ENCODE data around the gene LRRC74B.
"Not testable (repeated sequence)": the region's sequence is repeated elsewhere in the genome, so short reads cannot be mapped to it uniquely, and the experiment has no call there.

LRRC74B gene, protein sequence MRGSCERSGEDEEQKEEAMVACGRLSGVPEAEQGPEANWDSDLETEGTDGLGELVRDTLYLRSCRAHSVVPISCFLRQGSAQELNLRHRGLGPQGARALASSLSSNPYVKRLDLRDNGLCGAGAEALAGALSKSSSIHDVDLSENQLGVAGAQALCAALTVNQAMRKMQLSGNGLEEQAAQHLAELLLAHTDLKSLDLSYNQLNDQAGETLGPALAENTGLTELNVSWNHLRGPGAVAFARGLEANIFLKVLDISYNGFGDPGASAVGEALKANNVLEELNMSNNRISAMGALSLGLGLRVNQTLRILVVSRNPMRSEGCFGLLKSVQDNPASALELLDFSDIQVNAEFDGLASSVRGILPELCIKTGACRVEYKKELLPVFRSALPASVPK

DNA sequence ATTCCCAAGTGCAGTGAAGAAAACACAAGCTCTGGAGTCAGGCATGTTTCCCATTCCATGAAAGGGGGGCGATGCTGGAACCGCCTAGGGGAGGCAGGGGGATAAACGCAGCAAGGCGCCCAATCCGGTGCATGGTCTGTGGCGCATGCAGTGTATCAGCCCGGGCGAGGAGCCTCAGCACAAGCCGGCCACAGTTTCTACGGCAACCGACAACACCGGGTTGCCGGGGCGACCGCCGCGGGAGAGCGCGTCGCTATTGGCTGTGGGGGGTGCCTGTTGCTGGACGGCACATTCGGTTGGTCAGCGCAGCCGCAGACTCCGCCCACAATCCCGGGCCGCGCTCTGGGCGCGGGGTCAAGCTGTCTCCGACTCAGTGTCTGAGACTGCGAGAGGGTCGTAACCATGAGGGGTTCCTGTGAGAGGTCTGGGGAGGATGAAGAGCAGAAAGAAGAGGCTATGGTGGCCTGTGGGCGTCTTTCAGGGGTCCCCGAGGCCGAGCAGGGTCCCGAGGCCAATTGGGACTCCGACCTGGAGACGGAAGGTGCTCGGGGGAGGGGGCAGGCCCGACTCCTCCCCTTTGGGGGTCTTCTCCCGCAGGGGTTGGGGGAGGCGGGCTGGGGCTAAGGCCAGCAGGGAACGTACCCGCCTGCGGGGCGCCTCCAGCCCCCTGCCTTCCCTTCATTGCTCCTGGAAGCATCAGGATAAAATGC lies at the start of gene LRRC74B:
TSS of gene LRRC74B (plus strand) at position 362 of the 710 bp plus-strand sequence. CDS start at position 403, 41 bp downstream.
- in situ Hi-C loops (cut with MboI; ENCODE audit: low sequenced_read_pairs): no loop called here

DNA sequence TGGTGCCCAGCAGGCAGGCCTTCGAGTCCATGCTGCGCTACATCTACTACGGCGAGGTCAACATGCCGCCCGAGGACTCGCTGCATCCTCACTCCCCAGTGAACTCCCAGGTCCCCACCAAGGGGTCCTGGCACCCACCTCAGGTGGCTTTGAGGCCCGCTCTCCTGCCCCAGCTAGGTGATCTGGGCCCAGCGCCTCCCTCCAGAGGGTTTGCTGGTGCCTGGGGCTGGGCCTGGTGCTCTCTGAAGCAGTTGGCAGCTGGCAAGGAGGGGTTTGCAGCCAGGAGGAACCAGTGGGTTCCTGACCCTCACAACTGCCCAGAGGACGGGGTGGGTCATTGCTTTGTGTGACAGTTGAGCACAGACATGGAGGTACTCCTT lies 49.7 kb upstream of the LRRC74B start:
- in situ Hi-C loops (cut with MboI; ENCODE audit: low sequenced_read_pairs): no loop called here

DNA sequence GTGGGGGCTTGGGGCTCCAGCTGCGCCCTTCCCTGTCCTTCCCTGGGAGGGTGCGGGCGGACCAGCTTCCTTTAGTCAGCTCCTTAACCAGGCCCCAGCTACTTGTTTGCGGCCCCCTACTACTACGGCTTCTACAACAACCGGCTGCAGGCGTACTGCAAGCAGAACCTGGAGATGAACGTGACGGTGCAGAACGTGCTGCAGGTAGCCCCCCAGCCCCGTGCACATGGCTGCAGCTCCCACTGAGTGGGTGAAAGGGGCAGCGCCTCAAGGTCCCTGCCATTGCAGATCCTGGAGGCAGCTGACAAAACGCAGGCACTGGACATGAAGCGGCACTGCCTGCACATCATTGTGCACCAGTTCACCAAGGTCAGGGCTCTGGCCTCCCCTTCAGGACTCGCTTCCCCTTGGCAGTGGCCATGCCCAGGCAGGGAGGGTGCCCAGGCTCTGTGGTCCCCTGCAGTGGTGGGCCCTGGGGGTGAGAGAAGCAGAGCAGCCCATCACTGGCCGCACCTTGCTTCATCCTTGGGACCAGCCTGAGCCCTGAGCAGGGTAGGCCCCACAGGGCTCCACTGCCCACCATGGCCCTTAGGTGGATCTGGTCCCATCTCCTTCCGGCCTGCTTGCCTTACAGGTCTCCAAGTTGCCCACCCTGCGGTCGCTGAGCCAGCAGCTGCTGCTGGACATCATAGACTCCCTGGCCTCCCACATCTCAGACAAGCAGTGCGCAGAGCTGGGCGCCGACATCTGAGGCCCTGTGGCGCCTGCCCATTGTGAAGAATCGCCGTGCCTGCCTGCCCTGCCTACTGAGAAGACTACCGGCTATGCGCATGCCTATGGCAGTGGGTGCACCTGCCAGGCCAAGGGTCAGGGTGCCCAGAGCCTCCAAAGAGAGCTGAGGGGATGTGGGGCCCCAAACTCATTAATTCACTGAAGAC lies 48.9 kb upstream of the LRRC74B start:
- in situ Hi-C loops (cut with MboI; ENCODE audit: low sequenced_read_pairs): no loop called here

DNA sequence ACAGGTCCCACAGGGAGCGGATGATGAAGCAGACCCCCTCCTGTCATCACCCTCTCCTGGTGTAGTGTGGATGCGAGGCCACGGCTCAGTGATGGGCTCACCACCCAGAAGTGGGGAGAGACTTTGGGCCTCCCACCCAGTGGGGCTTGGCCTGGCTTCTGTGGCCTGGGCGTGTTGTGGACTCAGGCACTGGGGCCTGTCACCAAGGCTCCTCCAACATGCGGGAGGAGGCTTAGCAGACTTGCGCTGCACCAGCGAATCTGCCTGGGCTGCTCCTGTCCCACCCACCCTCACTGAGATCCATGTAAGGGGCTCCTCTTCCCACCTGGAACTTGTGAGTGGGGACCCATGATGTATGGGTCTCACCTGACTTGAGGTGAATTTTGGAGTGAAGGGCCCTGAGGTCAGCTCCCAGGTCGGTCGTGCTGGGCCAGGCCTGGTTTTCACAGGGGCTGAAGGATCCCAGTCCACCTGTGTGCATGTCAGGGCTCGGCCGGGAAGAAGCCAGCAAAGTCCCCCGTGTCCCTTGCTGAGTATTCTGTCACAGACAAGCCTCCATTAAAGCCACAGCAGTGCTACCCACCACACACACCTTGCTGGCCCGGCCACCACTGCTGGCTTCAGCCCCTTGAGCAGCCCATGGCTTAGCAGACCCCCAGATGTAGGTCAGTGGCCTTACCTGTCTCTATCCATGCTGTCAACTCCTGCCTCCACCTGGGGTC lies 48.0 kb upstream of the LRRC74B start:
- in situ Hi-C loops (cut with MboI; ENCODE audit: low sequenced_read_pairs): no loop called here

DNA sequence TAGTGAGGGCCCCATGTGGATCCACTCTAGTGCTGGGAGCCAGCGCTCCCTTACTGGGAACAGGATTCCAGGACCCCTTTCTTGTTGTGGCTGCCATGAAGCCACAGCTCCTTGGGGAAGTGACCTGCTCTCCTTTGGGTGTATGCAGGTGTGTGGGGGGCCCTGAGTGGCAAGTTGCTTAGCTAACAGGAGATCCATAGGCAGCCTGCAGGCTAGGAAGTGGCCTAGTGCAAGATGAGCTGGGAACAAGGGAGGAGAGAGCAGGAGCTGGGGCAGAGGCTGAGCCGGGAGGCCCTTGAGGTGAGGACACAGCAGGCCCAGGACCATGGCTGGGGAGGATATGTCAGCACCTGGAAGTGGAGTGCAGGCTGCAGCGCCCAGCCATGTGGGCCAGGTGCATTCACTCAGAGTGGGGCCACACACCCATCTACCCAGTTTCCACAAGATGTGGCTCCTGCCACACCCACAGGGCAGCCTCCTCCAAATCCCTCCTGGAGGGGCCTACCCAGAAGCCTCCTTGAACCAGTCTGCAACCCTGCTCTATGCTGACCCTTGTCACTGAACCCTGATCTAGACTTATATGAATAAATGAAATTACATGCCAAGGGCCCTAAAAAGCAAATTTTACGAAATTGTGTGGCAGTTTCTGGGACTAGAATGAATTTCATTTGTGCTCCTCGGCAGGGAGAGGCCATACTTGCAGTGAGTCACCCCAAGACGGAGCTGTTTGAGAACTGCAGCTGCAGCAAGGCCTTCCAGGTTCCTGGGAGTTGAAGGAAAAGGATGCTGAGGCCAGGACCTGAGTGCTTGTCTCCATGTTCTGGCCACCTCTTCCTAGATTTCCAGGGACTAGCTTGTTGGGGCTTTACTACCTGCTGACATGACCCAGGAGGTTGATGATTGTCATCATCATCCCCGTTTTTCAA lies 47.1 kb upstream of the LRRC74B start:
- in situ Hi-C loops (cut with MboI; ENCODE audit: low sequenced_read_pairs): no loop called here

DNA sequence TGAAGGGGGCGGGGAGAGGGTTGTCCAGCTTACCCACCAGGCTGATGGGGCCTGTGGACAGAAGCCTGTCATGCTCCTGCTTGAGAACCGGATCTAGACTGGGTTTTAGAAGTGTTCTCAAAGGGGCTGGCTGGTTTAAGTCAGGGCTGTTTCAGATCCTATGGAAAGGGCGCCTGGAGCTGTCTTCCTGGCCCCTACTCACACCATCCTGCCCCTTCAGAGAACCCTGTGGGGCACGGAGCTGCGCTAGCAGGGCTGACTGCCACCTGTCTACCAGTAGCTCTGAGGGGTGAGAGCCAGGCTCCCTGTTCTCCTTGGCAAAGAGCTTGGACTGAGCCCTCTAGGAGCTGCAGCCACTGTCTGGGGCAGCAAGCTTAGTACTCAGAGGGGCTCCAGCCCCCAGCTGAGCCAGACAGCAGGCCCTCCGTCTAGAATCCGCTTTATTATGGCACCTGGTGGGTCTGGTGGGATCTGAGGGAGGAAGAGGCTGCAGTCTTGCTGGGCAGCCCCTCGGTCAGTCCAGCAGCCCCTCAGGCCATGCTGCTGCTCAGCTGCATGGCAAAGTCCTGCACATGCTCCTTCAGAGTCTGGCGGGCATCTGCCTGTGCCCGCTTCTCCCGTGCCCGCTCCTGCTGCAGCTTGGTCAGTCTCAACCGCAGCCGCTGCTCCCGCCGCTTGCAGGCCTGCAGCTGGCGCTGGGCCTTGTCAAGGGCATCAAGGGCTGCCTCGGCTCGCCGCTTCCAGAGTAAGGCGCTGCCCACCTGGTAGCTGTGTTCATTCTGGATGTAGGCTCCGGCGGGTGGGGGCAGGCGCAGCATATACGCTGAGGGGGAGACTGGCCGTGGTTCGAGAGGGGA lies 46.2 kb upstream of the LRRC74B start:
- in situ Hi-C loops (cut with MboI; ENCODE audit: low sequenced_read_pairs): no loop called here

DNA sequence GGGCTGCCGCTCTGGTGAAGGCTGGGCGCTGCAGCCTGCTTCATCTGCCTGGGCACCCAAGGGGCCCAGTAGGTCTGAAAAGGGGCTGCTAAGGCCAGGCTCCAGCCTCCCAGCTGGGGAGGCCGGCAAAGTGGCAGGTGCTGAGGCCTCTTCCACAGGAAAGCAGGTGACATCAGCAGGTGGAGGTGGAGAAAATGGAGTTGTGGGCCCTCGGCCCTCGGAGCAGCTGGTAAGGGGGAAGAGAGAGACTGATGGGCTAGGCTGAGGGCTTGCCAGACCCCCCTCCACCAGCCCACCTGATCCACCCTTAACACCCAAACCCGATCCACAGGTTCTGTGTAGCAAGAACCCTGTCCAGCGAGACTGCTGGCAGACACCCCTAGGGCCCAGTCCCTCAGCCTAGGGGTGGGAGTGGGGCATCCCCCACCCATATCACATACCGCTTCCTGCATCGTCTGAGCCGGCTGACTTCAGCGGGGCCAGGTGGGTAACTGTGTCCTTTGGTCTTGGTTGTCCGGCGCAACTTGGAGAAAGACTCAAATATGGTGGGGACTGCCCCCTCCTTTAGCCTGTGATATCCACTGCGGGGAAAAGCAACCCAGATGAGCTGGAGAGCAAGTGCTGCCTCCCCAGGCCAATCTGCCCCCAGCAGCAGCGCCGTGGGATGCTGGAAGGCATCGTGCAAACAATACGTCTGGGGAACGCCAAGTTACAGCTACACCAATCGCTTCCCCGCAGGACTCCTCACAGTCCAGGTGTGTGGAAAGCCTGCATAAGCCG lies 45.3 kb upstream of the LRRC74B start:
- in situ Hi-C loops (cut with MboI; ENCODE audit: low sequenced_read_pairs): no loop called here

DNA sequence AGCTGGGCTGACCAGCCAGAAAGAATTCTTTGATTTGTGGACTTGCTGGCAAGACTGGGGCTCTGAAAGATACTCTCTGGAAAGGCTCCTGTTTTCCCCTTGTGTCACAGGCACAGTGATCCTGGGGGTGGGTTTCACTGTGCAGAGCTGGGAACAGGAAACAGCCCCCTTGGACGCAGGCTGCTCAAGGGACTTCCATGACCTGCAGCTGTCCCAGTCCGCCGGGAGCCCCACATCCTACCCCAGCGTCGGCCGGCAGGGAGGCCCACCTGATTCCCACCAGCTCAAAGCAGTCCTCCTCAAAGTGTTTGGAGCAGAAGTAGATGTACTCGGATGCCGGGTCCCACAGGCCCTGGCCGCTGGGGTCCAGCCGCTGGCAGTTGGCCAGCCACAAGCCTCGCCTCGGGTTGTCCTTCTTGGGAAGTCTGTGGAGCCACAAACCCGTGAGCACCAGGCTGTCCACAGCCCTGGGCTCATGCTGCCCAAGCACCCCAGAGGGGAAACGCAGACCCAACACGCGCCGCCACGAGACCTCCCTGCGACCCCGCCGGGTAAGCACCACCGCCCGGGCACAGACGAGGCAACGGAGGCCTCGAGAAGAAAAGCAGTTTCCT lies 44.7 kb upstream of the LRRC74B start:
- in situ Hi-C loops (cut with MboI; ENCODE audit: low sequenced_read_pairs): no loop called here

DNA sequence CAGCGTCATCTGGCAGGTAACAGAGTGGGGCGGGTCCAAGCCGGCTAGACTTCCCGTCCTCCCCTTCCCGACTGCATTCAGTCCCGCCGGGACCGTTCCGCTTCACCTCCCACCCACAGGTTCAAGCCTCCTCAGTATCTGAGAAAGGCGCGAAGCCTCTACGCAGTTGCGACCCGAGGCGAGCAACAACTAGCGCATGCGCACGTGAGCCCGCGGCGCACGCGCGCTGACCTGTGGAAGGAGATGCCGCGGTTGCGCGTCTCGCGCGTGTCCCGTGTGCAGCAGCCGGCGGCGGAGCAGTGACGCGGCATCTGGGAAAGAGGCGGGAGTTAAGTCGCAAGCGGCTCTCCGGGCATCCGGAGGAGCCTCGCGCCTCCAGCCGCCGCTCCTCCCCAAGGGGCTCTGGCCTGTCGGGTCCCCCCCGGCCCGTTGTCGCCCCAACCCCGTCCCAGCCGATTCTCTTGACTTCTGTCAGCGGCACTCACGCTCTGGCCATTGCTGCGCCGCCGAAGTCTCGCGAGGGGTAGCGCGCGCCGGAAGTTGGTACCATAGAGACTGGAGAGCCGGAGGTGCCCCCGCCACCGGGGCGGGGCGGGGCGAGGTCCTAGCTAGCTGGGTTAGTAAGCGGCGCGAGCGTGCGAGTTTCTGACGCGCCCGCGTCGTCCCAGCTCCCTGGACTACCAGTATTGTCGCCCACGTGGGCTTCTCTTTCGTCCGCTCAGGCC lies 44.0 kb upstream of the LRRC74B start, which contains the start of gene THAP7:
TSS of gene THAP7 (minus strand) at position 518 of the 725 bp plus-strand sequence. CDS start at position 311, 207 bp downstream.
- in situ Hi-C loops (cut with MboI; ENCODE audit: low sequenced_read_pairs): no loop called here

DNA sequence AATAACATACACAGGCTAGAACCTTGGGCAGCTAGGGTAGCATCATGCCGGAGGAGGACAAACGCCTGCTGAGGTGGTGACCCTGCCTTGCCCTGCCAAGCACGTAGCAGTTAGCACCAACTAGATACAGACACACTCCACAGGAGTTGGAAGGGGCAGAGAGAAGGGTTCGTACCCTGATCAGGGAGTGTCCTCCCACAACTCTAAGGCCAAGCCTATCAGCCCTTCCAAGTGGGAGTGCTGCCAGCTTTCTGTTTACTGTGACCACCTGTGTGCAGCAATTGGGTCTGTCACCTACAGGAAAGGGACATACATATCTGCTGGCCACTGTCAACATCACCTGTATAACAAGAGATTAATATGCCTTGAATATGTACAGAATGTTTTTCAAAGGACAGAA lies 42.0 kb upstream of the LRRC74B start:
- in situ Hi-C loops (cut with MboI; ENCODE audit: low sequenced_read_pairs): no loop called here

DNA sequence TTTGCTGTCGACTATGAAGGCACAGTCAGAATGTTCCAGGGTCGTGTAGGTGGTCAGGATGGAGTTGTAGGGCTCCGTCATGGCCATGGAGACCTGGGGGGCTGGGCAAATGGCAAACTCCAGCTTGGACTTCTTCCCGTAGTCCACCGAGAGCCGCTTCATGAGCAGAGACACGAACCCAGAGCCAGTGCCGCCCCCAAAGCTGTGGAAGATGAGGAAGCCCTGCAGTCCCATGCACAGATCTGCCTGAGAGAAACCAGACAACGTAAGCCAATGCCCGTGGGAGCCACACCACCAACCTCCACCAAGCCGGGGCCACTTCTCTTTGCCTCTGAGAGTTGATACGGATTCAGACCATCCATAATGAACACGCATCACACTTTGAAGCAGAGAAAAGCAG lies 36.5 kb upstream of the LRRC74B start:
- in situ Hi-C loops (cut with MboI; ENCODE audit: low sequenced_read_pairs): not testable (repeated sequence)

DNA sequence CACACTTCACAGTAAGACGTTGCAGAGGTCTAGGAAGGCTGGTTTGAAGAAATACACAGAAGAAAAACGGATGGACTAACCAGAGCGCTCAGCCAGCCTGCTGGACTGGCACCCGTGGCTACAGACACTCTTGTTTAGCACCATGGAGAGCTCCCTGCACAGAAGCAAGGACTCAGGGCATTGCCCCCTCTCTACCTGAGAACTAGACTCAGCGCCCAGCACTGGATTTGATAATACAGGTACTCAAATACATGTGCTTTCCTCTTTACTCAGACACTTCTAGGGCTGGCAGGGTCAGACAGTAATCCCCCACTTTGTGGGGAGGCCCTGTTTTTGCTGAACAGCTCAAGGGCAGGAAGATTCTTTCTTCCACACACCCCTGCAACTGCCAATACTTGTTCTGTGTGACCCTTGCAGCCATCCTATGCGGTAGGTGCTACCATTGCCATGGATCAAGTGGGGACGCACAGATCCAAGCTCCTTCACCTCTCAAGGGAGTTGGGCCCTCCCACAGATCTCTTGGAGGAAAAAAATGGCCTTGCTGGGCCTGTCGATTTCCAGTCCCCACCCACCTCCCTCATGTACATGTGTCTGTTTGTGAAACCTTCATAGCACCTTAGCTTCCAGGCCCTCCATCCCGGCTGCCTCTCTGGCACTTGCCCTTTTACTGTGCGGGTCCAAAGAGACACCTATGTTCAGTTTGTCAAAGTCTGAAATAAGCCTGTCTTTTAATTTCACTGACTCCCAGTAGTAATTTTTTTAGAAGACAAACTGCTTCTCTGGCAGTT lies 35.9 kb upstream of the LRRC74B start:
- in situ Hi-C loops (cut with MboI; ENCODE audit: low sequenced_read_pairs): no loop called here

DNA sequence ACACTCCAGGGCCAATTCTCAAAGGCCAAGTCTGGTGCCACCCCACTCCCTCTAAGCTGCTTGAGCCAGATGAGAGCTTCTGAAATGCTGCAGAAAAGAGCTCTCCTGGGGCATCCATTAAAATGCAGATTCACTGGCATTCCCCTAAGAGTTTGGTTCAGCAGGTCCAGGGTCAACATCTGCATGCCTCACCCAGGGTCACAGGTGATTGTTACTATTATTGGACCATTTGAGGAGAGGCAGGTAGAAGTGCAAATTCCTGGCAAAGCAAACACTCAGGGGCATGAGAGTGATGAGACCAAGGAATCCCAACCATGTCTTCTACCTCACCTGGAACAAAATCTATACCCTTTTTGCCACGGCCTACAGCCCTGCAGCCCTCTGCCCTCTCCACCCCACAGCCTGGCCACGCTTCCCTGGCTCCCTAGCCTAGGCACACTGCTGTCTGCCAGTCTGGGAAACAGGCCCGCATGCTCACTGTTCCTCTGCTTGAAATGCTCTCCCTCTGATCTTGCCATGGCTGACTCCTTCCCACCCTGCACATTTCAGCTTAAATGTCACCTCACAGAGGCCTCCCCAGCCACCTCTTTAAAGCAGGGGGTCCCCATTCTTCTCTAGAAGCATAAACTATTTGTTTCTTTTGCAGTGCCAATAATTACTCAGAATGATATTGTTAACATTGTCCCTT lies 35.2 kb upstream of the LRRC74B start:
- in situ Hi-C loops (cut with MboI; ENCODE audit: low sequenced_read_pairs): no loop called here

DNA sequence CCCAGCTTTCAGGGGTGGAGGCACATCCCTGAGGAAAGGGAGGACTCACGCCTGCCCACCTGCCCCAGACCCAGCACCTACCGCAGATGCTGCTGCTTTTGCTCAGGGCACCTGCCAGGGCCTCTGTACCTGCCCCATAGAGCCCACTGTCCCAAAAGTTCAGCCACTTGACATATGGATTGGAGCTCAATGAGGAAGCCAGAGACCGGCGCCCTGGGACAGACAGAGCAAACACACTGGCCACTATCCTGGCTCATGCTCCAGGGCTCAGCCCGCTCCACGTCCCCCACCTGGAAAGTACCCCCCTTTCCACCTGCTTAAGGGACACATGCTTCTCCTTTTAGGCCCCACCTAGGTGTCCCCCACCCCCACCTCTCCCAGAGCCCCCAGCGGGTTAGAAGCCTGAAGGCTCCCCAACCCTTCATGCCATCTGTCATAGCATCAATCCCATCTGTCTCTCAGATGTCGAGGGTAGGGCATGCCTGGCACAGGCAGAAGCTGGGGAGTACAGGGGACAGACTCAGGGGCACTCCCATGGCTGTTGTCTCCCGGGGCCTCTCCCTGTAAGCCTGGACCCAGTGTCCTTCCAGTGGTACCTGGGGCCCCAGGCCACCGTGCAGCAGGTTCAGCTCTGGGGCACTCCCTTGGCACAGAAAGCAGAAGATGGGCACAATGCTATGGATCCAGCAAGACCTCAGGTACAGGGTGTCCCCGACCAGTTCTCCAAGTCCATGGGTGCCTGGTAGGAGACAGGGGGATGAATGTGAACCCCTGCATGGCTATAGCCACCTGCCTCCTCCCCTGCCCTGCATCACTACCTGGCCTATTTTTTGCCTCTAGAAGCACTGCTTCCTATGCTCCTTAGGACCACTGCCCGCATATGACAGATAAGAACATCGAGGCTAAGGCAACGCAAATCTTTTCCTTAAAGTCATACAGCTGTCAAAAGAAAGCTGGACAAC lies 33.0 kb upstream of the LRRC74B start:
- in situ Hi-C loops (cut with MboI; ENCODE audit: low sequenced_read_pairs): no loop called here
